Esophagus muscularis mucosa (tissue), 4 donors: ENCODE results near the gene LIN28B. TPM values are rescaled to one million over a fixed set of nuclear protein-coding genes. Genes with fewer than 3 reads are reported as not detected.
"Not testable (repeated sequence)": the region's sequence is repeated elsewhere in the genome, so short reads cannot be mapped to it uniquely, and the experiment has no call there.

Experiments used
- DNase-seq: peaks from one replicate; pipeline ENCODE4 v3.0.0-alpha.2; 2017; ENCODE audit errors: extremely low spot score
- H3K27ac ChIP-seq, 4 donors: fragments of 200-600 bp; sonication (generic); replicated peaks in 1 of 4; 1 replicate in 3 of 4; 2 replicates in 1 of 4; pipeline ENCODE4 v1.5.1; 2016 to 2019; ENCODE audit warnings: mild to moderate bottlenecking in 1 of 4
- H3K27me3 ChIP-seq, 4 donors: fragments of 200-600 bp; sonication (generic); one replicate each; pipeline versions ENCODE4 v1.5.1 to v1.6.0; 2016 to 2019
- H3K36me3 ChIP-seq, 4 donors: fragments of 200-600 bp; sonication (generic); one replicate each; pipeline ENCODE4 v1.5.1; 2016 to 2019
- H3K4me1 ChIP-seq, 4 donors: fragments of 200-600 bp; sonication (generic); one replicate each; pipeline ENCODE4 v1.5.1; 2016 to 2019
- H3K4me3 ChIP-seq, 4 donors: fragments of 200-600 bp; sonication (generic); 1 replicate in 2 of 4; 2 replicates in 2 of 4; pipeline ENCODE4 v1.5.1; 2016 to 2019; ENCODE audit warnings: mild to moderate bottlenecking in 4 of 4, moderate library complexity in 1 of 4
- H3K9me3 ChIP-seq, 4 donors: fragments of 200-600 bp; sonication (generic); 1 replicate in 3 of 4; 2 replicates in 1 of 4; pipeline ENCODE4 v1.5.1; 2016 to 2019
- CTCF ChIP-seq, 3 experiments: fragments of 200-600 bp in 2 of 3; fragments of 450-650 bp in 1 of 3; sonication (generic) in 2 of 3; IDR thresholded peaks; one replicate each; pipeline ENCODE4 v1.5.1; 2017 to 2019; ENCODE audit warnings: antibody characterized with exemption in 3 of 3, mild to moderate bottlenecking in 2 of 3, moderate library complexity in 1 of 3
- EP300 ChIP-seq: sonication (generic); formaldehyde crosslinking; IDR thresholded peaks from one replicate; pipeline ENCODE4 v1.6.1; 2017; ENCODE audit warnings: antibody characterized with exemption
- POLR2A ChIP-seq: fragments of 450-650 bp; IDR thresholded peaks from one replicate; pipeline ENCODE4 v1.6.1; 2017; ENCODE audit warnings: antibody characterized with exemption, moderate library complexity, mild to moderate bottlenecking, low read depth
- POLR2AphosphoS5 ChIP-seq, 2 donors: sonication (generic); formaldehyde crosslinking; IDR thresholded peaks; one replicate each; pipeline ENCODE4 v1.6.1; 2017; ENCODE audit warnings: antibody characterized with exemption in 2 of 2
- WGBS: methylation state at CpG from one replicate; pipeline ENCODE4 v1.1.5; 2018; 5-methylcytosine and 5-hydroxymethylcytosine counted together
- intact Hi-C: fragments of 100-400 bp; cut with DNase I; formaldehyde crosslinking; loops from one replicate; pipeline ENCODE4 v1.15.1; 2023
- total RNA-seq, 4 donors: library from RNA; depleted of rRNA; stranded (reverse); fragments of >200 nt; gene quantifications; one replicate each; pipeline versions ENCODE4 v1.1.0 to v1.2.1, GENCODE V29; 2016

Gene LIN28B
- total RNA-seq, 4 donors from 2014 or later: not detected

- WGBS: 80% methylated on average over 5 of the region's 5 CpGs
- TF ChIP-seq CTCF (IDR thresholded peaks at IDR 0.05): no peak
- TF ChIP-seq EP300: no peak
- TF ChIP-seq POLR2A: no peak
- no peak for TF ChIP-seq POLR2AphosphoS5 (IDR thresholded peaks at IDR 0.05)
- Histone ChIP-seq H3K36me3 (no peaks in the 10 kb centered on the region), H3K9me3 (no peaks in the 10 kb centered on the region), H3K27ac (no peak overlapping the region), H3K4me3 (no peak overlapping the region), H3K27me3 (no peaks in the 10 kb centered on the region), H3K4me1 (no peaks in the 10 kb centered on the region)
- intact Hi-C loops: no loop called here
- no peak for DNase-seq
Measured at GRCh38 chr6:104983296-104983695, 26.4 kb downstream of the LIN28B start.

GRCh38 chr6:104983776-104984175, 26.9 kb downstream of the LIN28B start:
- Histone ChIP-seq H3K4me3 (no peak overlapping the region), H3K36me3 (no peaks in the 10 kb centered on the region), H3K27me3 (no peaks in the 10 kb centered on the region), H3K4me1 (no peaks in the 10 kb centered on the region), H3K9me3 (no peaks in the 10 kb centered on the region), H3K27ac (no peak overlapping the region)
- intact Hi-C loops: no loop called here
- 87% methylated on average over 4 of the region's 4 CpGs for WGBS
- no peak for TF ChIP-seq EP300
- no peak for TF ChIP-seq POLR2A
- TF ChIP-seq POLR2AphosphoS5 (IDR thresholded peaks at IDR 0.05): no peak
- DNase-seq: no peak

GRCh38 chr6:104984831-104985230, 27.9 kb downstream of the LIN28B start:
- H3K27ac ChIP-seq: no peak overlapping the region
- H3K4me1 ChIP-seq: no peaks in the 10 kb centered on the region
- DNase-seq: no peak
- H3K4me3 ChIP-seq: no peak overlapping the region
- no peaks in the 10 kb centered on the region for H3K36me3 ChIP-seq
- no peaks in the 10 kb centered on the region for H3K27me3 ChIP-seq
- intact Hi-C loops: no loop called here
- WGBS: 90% methylated on average over 1 of the region's 1 CpG
- TF ChIP-seq POLR2A (no peak), POLR2AphosphoS5 (IDR thresholded peaks at IDR 0.05) (no peak), EP300 (no peak), CTCF (IDR thresholded peaks at IDR 0.05) (no peak)
- no peaks in the 10 kb centered on the region for H3K9me3 ChIP-seq

- H3K27ac ChIP-seq, H3K27me3 ChIP-seq, DNase-seq, H3K9me3 ChIP-seq, intact Hi-C loops, H3K4me3 ChIP-seq, H3K36me3 ChIP-seq, H3K4me1 ChIP-seq: not testable (repeated sequence)
- WGBS: 84% methylated on average over 4 of the region's 4 CpGs
Measured at GRCh38 chr6:104985875-104986274, 29.0 kb downstream of the LIN28B start.

GRCh38 chr6:104986625-104987024, 29.7 kb downstream of the LIN28B start:
- intact Hi-C loops: no loop called here
- no peak for DNase-seq
- 83% methylated on average over 3 of the region's 3 CpGs for WGBS
- Histone ChIP-seq H3K36me3 (no peaks in the 10 kb centered on the region), H3K27me3 (no peaks in the 10 kb centered on the region), H3K4me3 (no peak overlapping the region), H3K27ac (no peak overlapping the region), H3K4me1 (no peaks in the 10 kb centered on the region), H3K9me3 (no peaks in the 10 kb centered on the region)
- TF ChIP-seq POLR2A (no peak), EP300 (no peak), POLR2AphosphoS5 (IDR thresholded peaks at IDR 0.05) (no peak), CTCF (IDR thresholded peaks at IDR 0.05) (no peak)

- no peak for TF ChIP-seq POLR2AphosphoS5 (IDR thresholded peaks at IDR 0.05)
- TF ChIP-seq EP300: no peak
- TF ChIP-seq CTCF (IDR thresholded peaks at IDR 0.05): no peak
- no peak for TF ChIP-seq POLR2A
- Histone ChIP-seq H3K9me3 (no peaks in the 10 kb centered on the region), H3K27me3 (no peaks in the 10 kb centered on the region), H3K36me3 (no peaks in the 10 kb centered on the region), H3K4me1 (no peaks in the 10 kb centered on the region), H3K27ac (no peak overlapping the region), H3K4me3 (no peak overlapping the region)
- DNase-seq: no peak
- WGBS: 92% methylated on average over 3 of the region's 3 CpGs
- intact Hi-C loops: no loop called here
Measured at GRCh38 chr6:104987218-104987617, 30.3 kb downstream of the LIN28B start.
